ENCODE results near the gene ALG11. TPM values are rescaled to one million over a fixed set of nuclear protein-coding genes. Genes with fewer than 3 reads are reported as not detected.

Gene ALG11
- total RNA-seq, 1 donor from 2014 or later = 57.7 TPM

DNA sequence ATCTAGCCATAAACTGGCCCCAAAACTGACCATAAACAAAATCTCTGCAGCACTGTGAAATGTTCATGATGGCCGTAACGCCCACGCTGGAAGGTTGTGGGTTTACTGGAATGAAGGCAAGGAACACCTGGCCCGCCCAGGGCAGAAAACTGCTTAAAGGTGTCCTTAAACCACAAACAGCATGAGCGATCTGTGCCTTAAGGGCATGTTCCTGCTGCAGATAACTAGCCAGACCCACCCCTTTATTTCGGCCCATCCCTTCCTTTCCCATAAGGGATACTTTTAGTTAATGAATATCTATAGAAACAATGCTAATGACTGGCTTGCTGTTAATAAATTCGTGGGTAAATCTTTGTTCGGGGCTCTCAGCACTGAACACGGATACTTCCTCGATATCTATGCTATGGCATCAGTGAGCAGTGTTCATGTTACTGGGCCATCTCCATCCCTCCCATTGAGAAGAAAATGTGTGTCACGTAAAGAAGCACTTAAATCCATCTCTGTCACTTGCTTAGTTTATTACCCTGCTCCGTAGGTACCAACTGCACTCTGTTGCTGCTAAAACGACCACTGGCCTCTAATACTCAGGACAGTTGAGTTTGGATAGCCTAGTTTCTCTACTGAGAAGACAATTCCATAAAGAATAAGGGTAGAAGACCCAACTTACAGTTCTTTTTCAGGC, 6.2 kb upstream of the ALG11 start:
- Histone ChIP-seq H3K4me2 (ENCODE audit: low read length) (no peak overlapping the region), H2AFZ (ENCODE audit: low read depth, low read length) (no peak overlapping the region), H3K79me2 (ENCODE audit: insufficient read depth, low read length) (no peaks in the 10 kb centered on the region), H3K9ac (ENCODE audit: low read length) (no peak overlapping the region), H3K9me3 (ENCODE audit: insufficient read depth, low read depth, low read length) (no peaks in the 10 kb centered on the region), H3K36me3 (ENCODE audit: insufficient read depth, low read length) (no peaks in the 10 kb centered on the region), H3K4me3 (ENCODE audit: insufficient read depth, low read depth, low read length) (no peak overlapping the region), H3K4me1 (ENCODE audit: insufficient read depth, low read length) (peaks cover 2% of the 10 kb centered on the region), H3K27me3 (ENCODE audit: insufficient read depth, low read length) (peaks cover 12% of the 10 kb centered on the region), H3K27ac (ENCODE audit: low read depth, low read length) (no peak overlapping the region), H4K20me1 (ENCODE audit: insufficient read depth, low read length) (no peaks in the 10 kb centered on the region)
- Mint-ChIP-seq H3K9me3 (ENCODE audit: unreplicated experiment) (peaks cover 3% of the 10 kb centered on the region), H3K27me3 (ENCODE audit: low read depth, unreplicated experiment) (peaks cover 9% of the 10 kb centered on the region), H3K27ac (ENCODE audit: unreplicated experiment) (no peak overlapping the region), H3K4me3 (ENCODE audit: unreplicated experiment) (no peak overlapping the region), H3K4me1 (ENCODE audit: low read depth, unreplicated experiment) (peaks cover 3% of the 10 kb centered on the region), H3K36me3 (ENCODE audit: low read depth, unreplicated experiment) (peaks cover 8% of the 10 kb centered on the region)
- DNase-seq (ENCODE audit: low read depth) (no peak), FAIRE-seq (no peak)
- TF ChIP-seq EZH2 (IDR thresholded peaks at IDR 0.05; ENCODE audit: insufficient read depth, low read length) (no peak), CTCF (IDR thresholded peaks at IDR 0.05; ENCODE audit: insufficient read depth, low read depth, low read length) (no peak)

DNA sequence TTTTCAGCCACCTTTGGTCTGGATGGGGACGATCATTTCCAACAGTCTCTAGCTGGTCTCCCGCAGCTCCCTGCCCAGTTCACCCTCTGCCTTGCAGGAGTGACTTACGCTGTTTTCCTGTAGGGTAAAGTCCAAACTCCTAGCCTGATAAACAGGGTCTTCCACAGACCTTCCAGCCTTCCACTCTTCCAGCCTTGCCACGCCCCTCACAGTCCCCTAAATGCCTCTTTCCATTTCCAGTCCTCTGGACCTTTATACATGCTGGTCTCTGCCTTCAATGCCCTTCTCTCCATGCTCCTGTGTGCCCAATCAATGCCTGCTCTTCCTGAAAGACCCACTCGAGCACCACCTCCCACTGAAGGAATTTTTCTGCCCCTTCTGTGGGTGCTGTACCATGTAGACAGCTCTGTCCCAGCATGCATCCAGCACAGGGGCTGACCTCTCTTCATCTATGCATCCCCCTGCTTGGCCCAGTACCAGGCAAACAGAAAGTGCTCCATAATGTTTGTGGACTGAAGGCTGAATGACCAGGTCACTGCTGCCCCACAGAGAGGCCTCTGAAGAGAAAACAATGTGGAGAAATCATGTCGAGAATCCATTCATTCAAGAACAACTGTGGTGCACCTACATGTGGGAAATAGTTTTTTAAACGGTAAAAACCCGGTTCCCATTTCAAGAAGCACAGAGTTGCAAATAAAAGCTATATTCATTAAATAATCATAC, 5.5 kb upstream of the ALG11 start:
- FAIRE-seq (no peak), DNase-seq (ENCODE audit: low read depth) (no peak)
- no peak overlapping the region for H3K4me3 ChIP-seq (ENCODE audit: insufficient read depth, low read depth, low read length)
- H3K27me3 ChIP-seq (ENCODE audit: insufficient read depth, low read length) = peaks cover 12% of the 10 kb centered on the region
- no peak overlapping the region for H3K27ac ChIP-seq (ENCODE audit: low read depth, low read length)
- Mint-ChIP-seq H3K27me3 (ENCODE audit: low read depth, unreplicated experiment) (peaks cover 9% of the 10 kb centered on the region), H3K27ac (ENCODE audit: unreplicated experiment) (no peak overlapping the region), H3K4me1 (ENCODE audit: low read depth, unreplicated experiment) (peaks cover 3% of the 10 kb centered on the region), H3K9me3 (ENCODE audit: unreplicated experiment) (peaks cover 3% of the 10 kb centered on the region), H3K36me3 (ENCODE audit: low read depth, unreplicated experiment) (peaks cover 8% of the 10 kb centered on the region), H3K4me3 (ENCODE audit: unreplicated experiment) (no peak overlapping the region)
- no peak overlapping the region for H2AFZ ChIP-seq (ENCODE audit: low read depth, low read length)
- peaks cover 4% of the 10 kb centered on the region for H3K4me1 ChIP-seq (ENCODE audit: insufficient read depth, low read length)
- H3K36me3 ChIP-seq (ENCODE audit: insufficient read depth, low read length) = no peaks in the 10 kb centered on the region
- H3K79me2 ChIP-seq (ENCODE audit: insufficient read depth, low read length) = no peaks in the 10 kb centered on the region
- H3K4me2 ChIP-seq (ENCODE audit: low read length) = no peak overlapping the region
- H3K9me3 ChIP-seq (ENCODE audit: insufficient read depth, low read depth, low read length) = no peaks in the 10 kb centered on the region
- no peak overlapping the region for H3K9ac ChIP-seq (ENCODE audit: low read length)
- H4K20me1 ChIP-seq (ENCODE audit: insufficient read depth, low read length) = no peaks in the 10 kb centered on the region
- TF ChIP-seq CTCF (IDR thresholded peaks at IDR 0.05; ENCODE audit: insufficient read depth, low read depth, low read length) (no peak), EZH2 (IDR thresholded peaks at IDR 0.05; ENCODE audit: insufficient read depth, low read length) (no peak)

DNA sequence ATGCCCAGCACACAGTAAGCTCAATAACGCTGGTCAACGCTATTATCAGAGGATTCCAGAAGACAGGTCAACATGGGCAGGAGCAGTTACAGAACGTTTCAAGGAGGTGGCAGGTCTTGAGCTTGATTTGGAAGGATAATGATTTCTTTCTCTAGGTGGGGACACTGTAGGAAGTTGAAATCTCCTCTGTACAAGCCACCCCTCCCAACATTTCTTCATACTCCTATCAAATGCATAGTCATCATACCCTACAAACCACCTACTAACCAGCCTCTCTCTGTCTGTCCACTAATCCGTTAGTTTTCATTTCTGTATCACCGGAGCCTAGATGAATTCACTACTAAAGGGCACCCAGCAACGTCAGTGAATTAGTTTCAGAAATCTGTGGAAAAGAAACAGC, 2.3 kb upstream of the ALG11 start:
- H3K4me3 ChIP-seq (ENCODE audit: insufficient read depth, low read depth, low read length) = no peak overlapping the region

More for the DNA sequence above, 2.3 kb upstream of the ALG11 start:
- H3K36me3 Mint-ChIP-seq (ENCODE audit: low read depth, unreplicated experiment) = peaks cover 8% of the 10 kb centered on the region
- Histone ChIP-seq H4K20me1 (ENCODE audit: insufficient read depth, low read length) (peaks cover 6% of the 10 kb centered on the region), H3K79me2 (ENCODE audit: insufficient read depth, low read length) (peaks cover 29% of the 10 kb centered on the region), H3K9ac (ENCODE audit: low read length) (no peak overlapping the region), H3K4me2 (ENCODE audit: low read length) (no peak overlapping the region), H3K9me3 (ENCODE audit: insufficient read depth, low read depth, low read length) (no peaks in the 10 kb centered on the region), H2AFZ (ENCODE audit: low read depth, low read length) (no peak overlapping the region), H3K27ac (ENCODE audit: low read depth, low read length) (no peak overlapping the region), H3K36me3 (ENCODE audit: insufficient read depth, low read length) (no peaks in the 10 kb centered on the region), H3K27me3 (ENCODE audit: insufficient read depth, low read length) (peaks cover 12% of the 10 kb centered on the region), H3K4me1 (ENCODE audit: insufficient read depth, low read length) (peaks cover 4% of the 10 kb centered on the region)
- FAIRE-seq (no peak), DNase-seq (ENCODE audit: low read depth) (no peak)
- TF ChIP-seq CTCF (IDR thresholded peaks at IDR 0.05; ENCODE audit: insufficient read depth, low read depth, low read length) = no peak
- no peak for TF ChIP-seq EZH2 (IDR thresholded peaks at IDR 0.05; ENCODE audit: insufficient read depth, low read length)
- no peak overlapping the region for H3K27ac Mint-ChIP-seq (ENCODE audit: unreplicated experiment)
- H3K4me1 Mint-ChIP-seq (ENCODE audit: low read depth, unreplicated experiment) = peaks cover 3% of the 10 kb centered on the region
- H3K27me3 Mint-ChIP-seq (ENCODE audit: low read depth, unreplicated experiment) = peaks cover 9% of the 10 kb centered on the region
- H3K9me3 Mint-ChIP-seq (ENCODE audit: unreplicated experiment) = peaks cover 3% of the 10 kb centered on the region
- no peak overlapping the region for H3K4me3 Mint-ChIP-seq (ENCODE audit: unreplicated experiment)
